ENCODE measurements around the gene DICER1. TPM values are rescaled to one million over a fixed set of nuclear protein-coding genes. Genes with fewer than 3 reads are reported as not detected.

DICER1 gene
- total and polyA plus RNA-seq, 2 experiments from 2014 or later = 21.4 to 59.2 TPM

DNA sequence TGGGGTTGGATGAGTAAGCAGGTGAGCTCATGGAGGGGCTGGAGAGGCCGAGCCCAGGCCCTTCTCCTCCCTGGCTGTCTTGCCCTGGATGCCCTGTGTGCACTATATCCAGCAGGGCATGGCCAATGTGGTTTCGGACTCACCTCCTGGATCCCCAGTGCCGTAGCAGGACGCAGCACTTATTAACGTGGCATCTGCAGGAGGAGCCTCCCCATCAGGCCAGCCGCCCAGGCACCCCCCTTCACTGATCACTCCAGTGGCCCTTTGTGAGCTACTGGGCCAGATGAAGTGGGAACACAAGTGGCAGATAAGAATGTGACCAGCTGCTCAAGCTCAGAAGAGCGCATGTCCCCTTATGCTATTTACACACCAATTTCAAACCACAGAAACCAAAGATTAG, 43.1 kb upstream of the DICER1 start:
- H3K27me3 ChIP-seq (ENCODE audit: insufficient read depth) = no peaks in the 10 kb centered on the region
- no peak overlapping the region for H3K4me2 ChIP-seq
- Mint-ChIP-seq H3K36me3 (ENCODE audit: low read depth) (peaks cover 32% of the 10 kb centered on the region), H3K4me1 (peaks cover 39% of the 10 kb centered on the region), H3K9me3 (peaks cover 22% of the 10 kb centered on the region), H3K4me3 (no peak overlapping the region), H3K27ac (no peak overlapping the region), H3K27me3 (ENCODE audit: insufficient read depth, low read depth, poor library complexity) (peaks cover 9% of the 10 kb centered on the region)
- DNase-seq (ENCODE audit: low spot score) (no peak), ATAC-seq (no peak)
- H3K4me3 ChIP-seq = no peak overlapping the region
- H3F3A ChIP-seq (replicated peaks; ENCODE audit: low read depth) = no peaks in the 10 kb centered on the region
- H3K36me3 ChIP-seq (ENCODE audit: insufficient read depth) = peaks cover 6% of the 10 kb centered on the region; the same call in 1 of the 2 replicates
- H2AFZ ChIP-seq = no peak overlapping the region
- H4K20me1 ChIP-seq (replicated peaks; ENCODE audit: insufficient read depth) = no peaks in the 10 kb centered on the region
- H3K79me2 ChIP-seq (replicated peaks; ENCODE audit: insufficient read depth) = no peaks in the 10 kb centered on the region
- H3K4me1 ChIP-seq (ENCODE audit: insufficient read depth) = peaks cover 18% of the 10 kb centered on the region
- peaks cover 8% of the 10 kb centered on the region; the same call in 1 of the 2 replicates for H3K9me2 ChIP-seq (ENCODE audit: insufficient read depth)
- no peak overlapping the region for H3K27ac ChIP-seq (ENCODE audit: low read depth)
- no peak for TF ChIP-seq STAT1 (IDR thresholded peaks at IDR 0.05; ENCODE audit: unreplicated experiment)

DNA sequence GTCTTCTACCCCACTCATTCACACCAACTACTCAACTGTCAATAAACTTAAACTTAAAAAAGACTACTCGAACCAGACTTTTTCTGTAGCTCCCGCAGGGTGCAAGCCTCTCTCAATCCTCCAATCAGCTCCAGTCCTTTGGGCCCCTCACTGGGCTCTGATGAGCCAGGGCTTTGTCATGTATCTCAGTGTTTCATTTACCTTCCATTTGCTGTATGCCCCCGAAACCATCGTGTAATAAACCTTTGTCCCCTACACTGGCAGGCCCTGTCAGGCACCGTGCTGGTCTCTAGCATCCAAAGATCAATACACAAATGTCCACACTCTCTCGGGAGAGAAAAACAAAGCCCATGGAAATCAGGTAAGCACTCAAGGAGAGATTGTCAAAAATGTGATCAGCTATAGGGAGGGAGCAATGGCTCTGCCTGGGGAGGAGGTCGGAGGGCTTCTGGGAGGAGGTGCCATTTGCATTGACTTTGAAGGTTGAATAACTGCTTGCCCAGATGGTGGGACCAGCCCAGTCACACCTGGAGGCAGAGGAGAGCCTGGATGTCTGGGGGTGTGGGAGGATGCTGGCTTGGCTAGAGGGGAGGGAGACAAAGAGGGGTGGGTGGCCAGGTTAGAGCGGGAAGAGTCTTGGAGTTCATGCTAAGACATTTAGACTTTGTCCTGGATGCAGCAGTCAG, 42.1 kb upstream of the DICER1 start:
- Mint-ChIP-seq H3K9me3 (peaks cover 13% of the 10 kb centered on the region), H3K4me3 (peak overlapping the region; percentile 22; the same call in 1 of the 3 replicates), H3K27me3 (ENCODE audit: insufficient read depth, low read depth, poor library complexity) (peaks cover 9% of the 10 kb centered on the region), H3K36me3 (ENCODE audit: low read depth) (peaks cover 22% of the 10 kb centered on the region), H3K27ac (no peak overlapping the region), H3K4me1 (peaks cover 39% of the 10 kb centered on the region)
- DNase-seq (ENCODE audit: low spot score) (no peak), ATAC-seq (peak; percentile 52)
- Histone ChIP-seq H3K27me3 (ENCODE audit: insufficient read depth) (no peaks in the 10 kb centered on the region), H3F3A (replicated peaks; ENCODE audit: low read depth) (no peaks in the 10 kb centered on the region), H3K4me3 (no peak overlapping the region), H3K27ac (ENCODE audit: low read depth) (no peak overlapping the region), H4K20me1 (replicated peaks; ENCODE audit: insufficient read depth) (no peaks in the 10 kb centered on the region), H3K4me2 (peak overlapping the region; percentile 60; the same call in 1 of the 2 replicates), H3K36me3 (ENCODE audit: insufficient read depth) (peaks cover 6% of the 10 kb centered on the region; the same call in 1 of the 2 replicates), H3K79me2 (replicated peaks; ENCODE audit: insufficient read depth) (no peaks in the 10 kb centered on the region), H2AFZ (peak overlapping the region; percentile 72; the same call in 1 of the 2 replicates), H3K9me2 (ENCODE audit: insufficient read depth) (peaks cover 8% of the 10 kb centered on the region), H3K4me1 (ENCODE audit: insufficient read depth) (peaks cover 18% of the 10 kb centered on the region)
- TF ChIP-seq ZNF114 (CRISPR knock-in tag; IDR thresholded peaks at IDR 0.05) = no peak
- TF ChIP-seq EZH2 (IDR thresholded peaks at IDR 0.05; ENCODE audit: low read depth, unreplicated experiment) = no peak
- no peak for TF ChIP-seq NANOG (IDR thresholded peaks at IDR 0.05; ENCODE audit: borderline replicate concordance)
- no peak for TF ChIP-seq ZNF331 (CRISPR knock-in tag; IDR thresholded peaks at IDR 0.05; ENCODE audit: low read depth)
- no peak for TF ChIP-seq CREB1 (CRISPR knock-in tag; IDR thresholded peaks at IDR 0.05; ENCODE audit: low read depth)
- TF ChIP-seq, protein P1, sequence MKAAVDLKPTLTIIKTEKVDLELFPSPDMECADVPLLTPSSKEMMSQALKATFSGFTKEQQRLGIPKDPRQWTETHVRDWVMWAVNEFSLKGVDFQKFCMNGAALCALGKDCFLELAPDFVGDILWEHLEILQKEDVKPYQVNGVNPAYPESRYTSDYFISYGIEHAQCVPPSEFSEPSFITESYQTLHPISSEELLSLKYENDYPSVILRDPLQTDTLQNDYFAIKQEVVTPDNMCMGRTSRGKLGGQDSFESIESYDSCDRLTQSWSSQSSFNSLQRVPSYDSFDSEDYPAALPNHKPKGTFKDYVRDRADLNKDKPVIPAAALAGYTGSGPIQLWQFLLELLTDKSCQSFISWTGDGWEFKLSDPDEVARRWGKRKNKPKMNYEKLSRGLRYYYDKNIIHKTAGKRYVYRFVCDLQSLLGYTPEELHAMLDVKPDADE (IDR thresholded peaks at IDR 0.05) = no peak
- no peak for TF ChIP-seq CTCF (conservative IDR thresholded peaks at IDR 0.05; ENCODE audit: low read depth in 2 of 2)
- no peak for TF ChIP-seq EZH2phosphoT487 (IDR thresholded peaks at IDR 0.05; ENCODE audit: unreplicated experiment)
- TF ChIP-seq REST (IDR thresholded peaks at IDR 0.05; ENCODE audit: unreplicated experiment) = no peak
